Natural killer cell (primary cell): ENCODE data around the gene MEF2D. TPM values are rescaled to one million over a fixed set of nuclear protein-coding genes. Genes with fewer than 3 reads are reported as not detected.

Source experiments
- ATAC-seq, 3 donors: fragments of 150-1000 bp in 2 of 3; fragments of 200-7000 bp in 1 of 3; cut with Tn5 transposase; 1 replicate in 1 of 3; 2 replicates in 2 of 3; pipeline ENCODE4 v1.10.0; 2021; ENCODE audit warnings: mild to moderate bottlenecking in 2 of 3, moderate library complexity in 2 of 3
- DNase-seq, 2 donors: peaks; one replicate each; pipeline versions ENCODE4 v3.0.0 to v3.0.0-alpha.2; 2013 to 2021; ENCODE audit warnings: mixed read lengths in 1 of 2
- H3K27ac ChIP-seq: one replicate; pipeline ENCODE4 v1.5.1; 2013; ENCODE audit warnings: mild to moderate bottlenecking, low read length
- H3K27me3 ChIP-seq: one replicate; pipeline ENCODE4 v1.6.1; 2013; ENCODE audit warnings: low read length; ENCODE audit not compliant: control insufficient read depth, insufficient read depth
- H3K36me3 ChIP-seq: one replicate; pipeline ENCODE4 v1.6.1; 2013; ENCODE audit warnings: low read length; ENCODE audit not compliant: control insufficient read depth, insufficient read depth
- H3K4me1 ChIP-seq: one replicate; pipeline ENCODE4 v1.6.1; 2013; ENCODE audit warnings: low read length; ENCODE audit not compliant: control insufficient read depth, insufficient read depth
- H3K4me3 ChIP-seq: one replicate; pipeline ENCODE4 v1.5.1; 2013; ENCODE audit warnings: low read length
- H3K9me3 ChIP-seq: one replicate; pipeline ENCODE4 v1.6.1; 2013; ENCODE audit warnings: low read length; ENCODE audit not compliant: control insufficient read depth, insufficient read depth
- H3K27ac Mint-ChIP-seq, 2 donors: one replicate each; pipeline ENCODE4 v1.8.0; 2022; ENCODE audit warnings: mild to moderate bottlenecking in 2 of 2, mixed read lengths in 2 of 2, moderate library complexity in 1 of 2
- H3K27me3 Mint-ChIP-seq, 2 donors: one replicate each; pipeline ENCODE4 v1.8.0; 2022; ENCODE audit warnings: low read depth in 2 of 2, mixed read lengths in 2 of 2
- H3K36me3 Mint-ChIP-seq: one replicate; pipeline ENCODE4 v1.8.0; 2022; ENCODE audit warnings: mixed read lengths
- H3K4me1 Mint-ChIP-seq, 2 donors: one replicate each; pipeline ENCODE4 v1.8.0; 2022; ENCODE audit warnings: mixed read lengths in 2 of 2
- H3K4me3 Mint-ChIP-seq: one replicate; pipeline ENCODE4 v1.8.0; 2022; ENCODE audit warnings: mild to moderate bottlenecking, moderate library complexity, mixed read lengths
- H3K9me3 Mint-ChIP-seq, 2 donors: one replicate each; pipeline ENCODE4 v1.8.0; 2022; ENCODE audit warnings: mixed read lengths in 2 of 2
- WGBS: methylation state at CpG from one replicate; pipeline ENCODE4 v1.1.7; 2013; ENCODE audit warnings: missing lambda C conversion rate; ENCODE audit not compliant: insufficient coverage; 5-methylcytosine and 5-hydroxymethylcytosine counted together
- intact Hi-C: fragments of 100-400 bp; cut with micrococcal nuclease; formaldehyde crosslinking; loops from one replicate; pipeline ENCODE4 v1.14.2; 2022
- total RNA-seq, 4 donors: library from RNA; stranded (reverse); fragments of 120-200 nt in 1 of 4; gene quantifications; one replicate each; pipeline versions ENCODE4 v1.2.3 to v1.2.4, GENCODE V29; 2013 to 2022
- TF ChIP-seq, protein P1 (sequence below): fragments of 200-600 bp; IDR thresholded peaks from one replicate; pipeline ENCODE4 v1.8.0; 2022; ENCODE audit warnings: antibody characterized with exemption

Gene MEF2D
- total RNA-seq, 3 donors from 2014 or later (not counting 1 experiment from before 2014, with no cell fraction given), result 232 to 298 (median 284) TPM

DNA sequence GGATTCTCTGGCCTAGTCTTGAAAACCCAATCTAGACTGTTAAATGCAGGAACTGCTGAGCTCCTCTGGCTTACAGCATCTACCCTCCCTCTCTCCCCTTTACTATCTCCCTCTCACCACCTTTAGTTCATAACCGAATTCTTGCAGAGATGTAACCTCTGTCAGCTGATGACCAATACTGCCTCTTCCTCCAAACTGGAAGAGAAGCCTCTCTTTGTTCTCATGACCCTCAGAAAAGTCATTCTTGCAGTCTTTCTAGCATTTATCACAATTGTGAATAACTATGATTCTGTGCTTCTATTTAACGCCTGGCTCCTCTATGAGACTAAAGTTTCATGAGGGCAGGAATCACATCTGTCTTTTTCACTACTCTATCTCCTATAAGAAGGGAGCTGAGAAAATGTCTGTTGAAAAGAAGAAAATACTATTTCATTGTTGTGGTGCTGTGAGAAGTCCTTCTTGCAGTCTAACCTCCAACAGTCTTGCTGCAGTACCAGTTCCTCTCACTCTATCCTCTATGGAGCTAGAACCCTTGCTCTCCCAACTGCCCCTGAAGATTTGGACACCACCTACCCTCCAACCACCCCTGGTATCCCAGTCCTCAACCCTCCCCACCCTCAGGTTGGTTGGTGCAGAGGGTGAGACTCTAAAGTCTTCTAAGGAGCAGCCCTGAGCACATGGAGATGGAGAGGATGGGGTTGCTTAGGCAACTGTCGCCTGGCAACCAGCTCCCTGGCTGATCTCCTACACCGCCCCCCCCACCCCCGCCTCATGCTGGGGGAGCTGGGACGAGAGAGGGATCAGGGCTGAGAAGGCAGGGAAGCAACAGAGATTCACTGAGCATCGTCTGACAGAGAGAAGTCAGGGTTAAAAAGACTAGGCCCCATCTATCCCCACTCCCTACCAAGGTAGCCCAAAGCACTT lies 13.9 kb downstream of the MEF2D start:
- Mint-ChIP-seq H3K4me3 (peak overlapping the region; percentile 87), H3K4me1 (peaks cover 74 to 96% of the 10 kb centered on the region in 2 donors), H3K36me3 (peaks cover 5% of the 10 kb centered on the region), H3K27me3 (no peaks in the 10 kb centered on the region), H3K9me3 (no peaks in the 10 kb centered on the region), H3K27ac (peak overlapping the region; percentile 89 to 97)
- 86% methylated on average over 6 of the region's 7 CpGs for WGBS
- Histone ChIP-seq H3K4me1 (peaks cover 70% of the 10 kb centered on the region), H3K4me3 (no peak overlapping the region), H3K36me3 (peaks cover 21% of the 10 kb centered on the region), H3K27me3 (no peaks in the 10 kb centered on the region), H3K9me3 (no peaks in the 10 kb centered on the region), H3K27ac (peak overlapping the region; percentile 77)
- intact Hi-C loops, result no loop called here
- TF ChIP-seq, protein P1, sequence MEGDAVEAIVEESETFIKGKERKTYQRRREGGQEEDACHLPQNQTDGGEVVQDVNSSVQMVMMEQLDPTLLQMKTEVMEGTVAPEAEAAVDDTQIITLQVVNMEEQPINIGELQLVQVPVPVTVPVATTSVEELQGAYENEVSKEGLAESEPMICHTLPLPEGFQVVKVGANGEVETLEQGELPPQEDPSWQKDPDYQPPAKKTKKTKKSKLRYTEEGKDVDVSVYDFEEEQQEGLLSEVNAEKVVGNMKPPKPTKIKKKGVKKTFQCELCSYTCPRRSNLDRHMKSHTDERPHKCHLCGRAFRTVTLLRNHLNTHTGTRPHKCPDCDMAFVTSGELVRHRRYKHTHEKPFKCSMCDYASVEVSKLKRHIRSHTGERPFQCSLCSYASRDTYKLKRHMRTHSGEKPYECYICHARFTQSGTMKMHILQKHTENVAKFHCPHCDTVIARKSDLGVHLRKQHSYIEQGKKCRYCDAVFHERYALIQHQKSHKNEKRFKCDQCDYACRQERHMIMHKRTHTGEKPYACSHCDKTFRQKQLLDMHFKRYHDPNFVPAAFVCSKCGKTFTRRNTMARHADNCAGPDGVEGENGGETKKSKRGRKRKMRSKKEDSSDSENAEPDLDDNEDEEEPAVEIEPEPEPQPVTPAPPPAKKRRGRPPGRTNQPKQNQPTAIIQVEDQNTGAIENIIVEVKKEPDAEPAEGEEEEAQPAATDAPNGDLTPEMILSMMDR, result no peak
- no peak for ATAC-seq
- DNase-seq, result no peak

DNA sequence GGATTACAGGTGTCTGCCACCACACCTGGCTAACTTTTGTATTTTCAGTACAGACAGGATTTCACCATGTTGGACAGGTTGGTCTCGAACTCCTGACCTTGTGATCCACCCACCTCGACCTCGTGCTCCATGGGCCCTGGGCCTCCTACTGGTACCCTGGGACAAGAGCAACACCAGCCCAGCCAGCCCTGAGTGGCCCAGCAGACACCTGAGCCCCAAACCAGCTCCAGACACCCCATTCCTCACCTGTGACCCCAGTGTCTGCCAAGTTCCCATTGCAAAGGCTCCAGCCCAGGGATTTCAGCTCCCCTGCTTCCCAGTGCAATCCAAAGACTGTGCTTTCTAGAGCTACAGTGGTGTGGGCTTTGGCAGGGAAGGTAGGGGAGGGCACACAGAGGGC lies 14.6 kb downstream of the MEF2D start:
- Mint-ChIP-seq H3K4me1 (peaks cover 73 to 95% of the 10 kb centered on the region in 2 donors), H3K36me3 (peaks cover 8% of the 10 kb centered on the region), H3K27me3 (no peaks in the 10 kb centered on the region), H3K4me3 (no peak overlapping the region), H3K9me3 (no peaks in the 10 kb centered on the region), H3K27ac (peak overlapping the region; percentile 89 to 97)
- no peaks in the 10 kb centered on the region for H3K9me3 ChIP-seq
- WGBS, result 92% methylated on average over 3 of the region's 3 CpGs
- no peak overlapping the region for H3K4me3 ChIP-seq
- DNase-seq, result no peak
- H3K36me3 ChIP-seq, result peaks cover 28% of the 10 kb centered on the region
- TF ChIP-seq, protein P1, result no peak
- peak overlapping the region; percentile 10 for H3K27ac ChIP-seq
- intact Hi-C loops, result no loop called here
- H3K27me3 ChIP-seq, result no peaks in the 10 kb centered on the region
- peaks cover 70% of the 10 kb centered on the region for H3K4me1 ChIP-seq
- ATAC-seq, result no peak

DNA sequence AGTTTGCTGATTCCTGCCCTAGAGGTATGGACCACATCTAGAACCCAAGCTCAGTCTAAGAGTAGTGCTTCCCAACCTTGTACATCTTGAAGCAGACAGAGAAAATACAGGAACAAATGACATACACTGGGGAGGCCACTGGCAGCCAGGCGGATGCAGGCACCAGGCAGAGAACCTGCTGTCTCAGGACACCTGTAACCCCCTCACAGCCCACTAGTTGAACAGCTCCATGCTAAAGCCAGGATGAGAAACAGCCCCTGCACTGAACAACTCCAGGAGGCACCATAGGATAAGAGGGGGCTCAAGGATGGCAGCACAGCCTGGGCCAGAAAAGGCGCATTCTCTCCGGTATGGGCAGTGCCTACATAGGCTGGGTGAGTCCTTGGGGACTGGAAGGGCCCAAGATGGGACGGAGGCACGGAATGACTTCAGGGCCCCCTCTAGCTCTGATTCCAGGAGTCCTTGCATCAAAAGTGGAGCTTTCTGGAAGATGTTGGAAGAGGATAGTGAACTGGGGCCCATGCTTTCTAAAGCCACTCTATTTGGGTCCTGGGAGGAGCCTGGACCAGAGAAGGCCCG lies 16.0 kb downstream of the MEF2D start:
- TF ChIP-seq, protein P1, result no peak
- H3K4me3 ChIP-seq, result no peak overlapping the region
- no peaks in the 10 kb centered on the region for H3K9me3 ChIP-seq
- no peaks in the 10 kb centered on the region for H3K9me3 Mint-ChIP-seq
- H3K27me3 Mint-ChIP-seq, result no peaks in the 10 kb centered on the region
- H3K27ac ChIP-seq, result no peak overlapping the region
- H3K4me1 ChIP-seq, result peaks cover 69% of the 10 kb centered on the region
- peak overlapping the region; percentile 61 to 90 for H3K27ac Mint-ChIP-seq
- intact Hi-C loops, result no loop called here
- H3K36me3 ChIP-seq, result peaks cover 42% of the 10 kb centered on the region
- H3K36me3 Mint-ChIP-seq, result peaks cover 14% of the 10 kb centered on the region
- no peak for DNase-seq
- peaks cover 71 to 90% of the 10 kb centered on the region in 2 donors for H3K4me1 Mint-ChIP-seq
- WGBS, result 96% methylated on average over 6 of the region's 6 CpGs
- no peaks in the 10 kb centered on the region for H3K27me3 ChIP-seq
- no peak overlapping the region for H3K4me3 Mint-ChIP-seq
- no peak for ATAC-seq
